Measurements from ENCODE around the gene STPG4.

STPG4 gene

DNA sequence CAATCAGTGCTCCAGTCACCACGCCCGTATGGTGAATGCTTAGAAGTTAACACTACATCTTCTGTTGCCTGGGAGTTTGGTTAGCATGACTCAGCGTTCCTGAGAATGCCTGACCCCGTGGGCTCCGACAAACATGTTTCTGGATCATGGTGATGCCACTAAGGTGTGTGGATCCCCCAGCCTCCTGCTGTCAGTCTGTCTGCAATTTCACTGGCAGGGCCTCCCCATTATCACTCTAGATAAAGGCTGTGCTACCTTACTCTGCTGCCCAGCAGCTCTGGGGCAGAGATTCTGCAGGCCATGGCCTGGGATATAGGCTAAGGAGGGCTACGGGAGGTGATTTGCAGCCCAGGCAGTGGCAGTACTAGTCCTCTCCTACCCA lies 66.0 kb downstream of the STPG4 start:
- Mint-ChIP-seq H3K27ac (ENCODE audit: low read depth) (no peak overlapping the region), H3K36me3 (ENCODE audit: insufficient read depth) (no peaks in the 10 kb centered on the region), H3K27me3 (no peaks in the 10 kb centered on the region), H3K9me3 (no peaks in the 10 kb centered on the region), H3K4me1 (no peaks in the 10 kb centered on the region), H3K4me3 (no peak overlapping the region)
- no peak for ATAC-seq (replicated peaks; ENCODE audit: extremely low read depth, poor library complexity, severe bottlenecking)
- DNase-seq (ENCODE audit: low spot score in 2 of 2) = no peak

DNA sequence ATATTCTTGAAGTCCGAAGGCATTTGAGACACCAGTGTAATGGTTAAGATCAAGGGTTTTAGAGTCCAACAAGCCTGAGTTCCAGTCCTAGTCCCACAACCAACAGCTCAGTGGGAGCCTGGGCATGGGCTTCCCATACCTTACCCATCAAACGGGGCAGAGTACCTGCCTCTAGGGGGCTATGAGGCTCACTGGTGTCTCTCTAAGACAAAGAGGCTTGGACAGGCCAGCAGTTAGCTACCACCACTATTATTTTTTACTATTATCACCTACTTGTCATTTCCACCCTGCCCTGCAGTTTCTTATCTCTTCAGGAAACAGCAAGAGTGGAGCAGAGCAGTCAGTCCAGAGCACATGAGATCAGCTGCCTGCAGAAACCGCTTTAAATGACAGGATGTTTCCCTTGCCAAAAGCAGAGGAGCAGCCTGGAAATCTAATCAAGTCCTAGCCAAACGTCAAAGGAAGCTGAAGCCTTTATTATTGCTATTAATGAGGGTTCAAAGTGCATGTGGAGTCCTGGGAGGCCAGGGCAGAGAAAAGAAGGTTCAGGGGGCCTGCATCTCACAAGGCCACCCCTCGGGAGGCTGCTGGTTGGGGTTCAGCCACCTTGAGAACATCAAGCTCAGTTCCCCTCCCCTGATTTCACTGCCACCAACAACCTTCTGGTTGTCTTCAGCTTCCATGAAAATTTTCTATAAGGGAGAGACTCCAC lies 66.6 kb downstream of the STPG4 start:
- no peak overlapping the region for H3K27ac Mint-ChIP-seq (ENCODE audit: low read depth)
- ATAC-seq (replicated peaks; ENCODE audit: extremely low read depth, poor library complexity, severe bottlenecking) (no peak), DNase-seq (ENCODE audit: low spot score in 2 of 2) (no peak)

DNA sequence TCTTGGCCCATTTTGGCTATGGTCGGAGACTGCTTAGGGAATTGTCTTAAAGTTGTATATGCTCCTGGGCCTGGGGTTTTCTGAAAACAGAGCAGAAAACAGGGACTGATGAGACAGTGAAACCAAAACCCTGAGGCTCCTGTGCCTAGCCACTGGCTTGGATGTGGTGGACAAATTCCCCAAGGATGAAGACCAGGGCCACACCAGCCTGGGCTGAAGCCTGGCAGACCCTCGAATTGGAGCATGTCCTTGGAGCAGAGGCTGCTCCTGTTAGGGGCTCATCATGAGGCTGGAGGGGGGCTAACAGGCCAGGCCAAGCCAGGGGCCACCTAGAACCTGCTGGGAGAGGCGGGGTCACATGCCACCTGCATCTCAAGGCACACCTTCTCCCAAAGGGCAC lies 68.1 kb downstream of the STPG4 start:
- no peak overlapping the region for H3K27ac Mint-ChIP-seq (ENCODE audit: low read depth)
- peaks cover 6% of the 10 kb centered on the region for H3K36me3 Mint-ChIP-seq (ENCODE audit: insufficient read depth)
- no peak for DNase-seq (ENCODE audit: low spot score in 2 of 2)
- H3K4me1 Mint-ChIP-seq = no peaks in the 10 kb centered on the region
- ATAC-seq (replicated peaks; ENCODE audit: extremely low read depth, poor library complexity, severe bottlenecking) = no peak
- H3K9me3 Mint-ChIP-seq = no peaks in the 10 kb centered on the region
- no peaks in the 10 kb centered on the region for H3K27me3 Mint-ChIP-seq
- H3K4me3 Mint-ChIP-seq = no peak overlapping the region

More for the DNA sequence above, 66.6 kb downstream of the STPG4 start:
- Mint-ChIP-seq H3K4me3 (no peak overlapping the region), H3K4me1 (no peaks in the 10 kb centered on the region), H3K36me3 (ENCODE audit: insufficient read depth) (peaks cover 3% of the 10 kb centered on the region), H3K9me3 (no peaks in the 10 kb centered on the region), H3K27me3 (no peaks in the 10 kb centered on the region)

DNA sequence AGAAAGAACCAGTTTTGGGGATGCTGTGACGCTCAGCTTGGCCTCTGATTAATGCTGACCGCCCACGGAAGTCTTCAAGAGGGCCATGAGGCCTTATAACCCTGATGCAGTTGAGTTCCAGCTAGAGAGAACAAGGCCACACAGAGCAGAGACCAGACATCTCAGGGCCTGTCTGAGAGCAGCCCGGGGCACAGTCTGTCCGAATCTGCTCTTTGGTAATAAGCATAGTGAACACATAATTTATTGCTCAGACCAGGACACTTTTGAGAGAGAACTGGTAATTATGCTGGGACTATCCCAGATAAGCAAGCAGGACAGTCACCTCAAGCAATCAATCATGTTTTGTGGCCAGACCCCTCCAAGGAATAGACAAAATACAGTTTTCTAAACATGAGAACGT lies 68.5 kb downstream of the STPG4 start:
- H3K27me3 Mint-ChIP-seq = no peaks in the 10 kb centered on the region
- no peak overlapping the region for H3K4me3 Mint-ChIP-seq
- no peak for ATAC-seq (replicated peaks; ENCODE audit: extremely low read depth, poor library complexity, severe bottlenecking)
- no peaks in the 10 kb centered on the region for H3K9me3 Mint-ChIP-seq
- H3K27ac Mint-ChIP-seq (ENCODE audit: low read depth) = no peak overlapping the region
- no peak for DNase-seq (ENCODE audit: low spot score in 2 of 2)
- peaks cover 6% of the 10 kb centered on the region for H3K36me3 Mint-ChIP-seq (ENCODE audit: insufficient read depth)
- H3K4me1 Mint-ChIP-seq = no peaks in the 10 kb centered on the region

DNA sequence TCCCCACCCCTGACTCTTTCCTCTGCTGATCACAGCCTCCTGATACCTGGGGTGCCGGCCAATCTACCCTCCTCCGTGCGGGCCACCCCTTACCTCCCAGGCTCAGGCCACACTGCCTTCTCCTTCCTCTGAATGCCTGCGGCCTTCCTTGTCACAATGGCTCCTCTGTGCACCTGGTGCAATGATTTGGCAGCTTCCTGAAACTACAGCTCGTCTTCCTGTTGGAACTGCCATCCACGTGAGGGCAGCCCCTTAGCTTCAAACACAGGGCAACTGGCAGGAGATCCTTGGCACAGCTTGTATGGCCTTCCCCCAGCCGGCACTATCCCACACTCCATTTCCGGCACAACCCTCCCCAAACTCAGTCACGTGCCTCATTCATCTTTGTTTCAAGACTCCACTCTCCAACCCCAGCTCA lies 69.0 kb downstream of the STPG4 start:
- Mint-ChIP-seq H3K36me3 (ENCODE audit: insufficient read depth) (peaks cover 6% of the 10 kb centered on the region), H3K27ac (ENCODE audit: low read depth) (no peak overlapping the region), H3K4me1 (no peaks in the 10 kb centered on the region), H3K27me3 (no peaks in the 10 kb centered on the region), H3K9me3 (no peaks in the 10 kb centered on the region), H3K4me3 (no peak overlapping the region)
- ATAC-seq (replicated peaks; ENCODE audit: extremely low read depth, poor library complexity, severe bottlenecking) (no peak), DNase-seq (ENCODE audit: low spot score in 2 of 2) (no peak)

DNA sequence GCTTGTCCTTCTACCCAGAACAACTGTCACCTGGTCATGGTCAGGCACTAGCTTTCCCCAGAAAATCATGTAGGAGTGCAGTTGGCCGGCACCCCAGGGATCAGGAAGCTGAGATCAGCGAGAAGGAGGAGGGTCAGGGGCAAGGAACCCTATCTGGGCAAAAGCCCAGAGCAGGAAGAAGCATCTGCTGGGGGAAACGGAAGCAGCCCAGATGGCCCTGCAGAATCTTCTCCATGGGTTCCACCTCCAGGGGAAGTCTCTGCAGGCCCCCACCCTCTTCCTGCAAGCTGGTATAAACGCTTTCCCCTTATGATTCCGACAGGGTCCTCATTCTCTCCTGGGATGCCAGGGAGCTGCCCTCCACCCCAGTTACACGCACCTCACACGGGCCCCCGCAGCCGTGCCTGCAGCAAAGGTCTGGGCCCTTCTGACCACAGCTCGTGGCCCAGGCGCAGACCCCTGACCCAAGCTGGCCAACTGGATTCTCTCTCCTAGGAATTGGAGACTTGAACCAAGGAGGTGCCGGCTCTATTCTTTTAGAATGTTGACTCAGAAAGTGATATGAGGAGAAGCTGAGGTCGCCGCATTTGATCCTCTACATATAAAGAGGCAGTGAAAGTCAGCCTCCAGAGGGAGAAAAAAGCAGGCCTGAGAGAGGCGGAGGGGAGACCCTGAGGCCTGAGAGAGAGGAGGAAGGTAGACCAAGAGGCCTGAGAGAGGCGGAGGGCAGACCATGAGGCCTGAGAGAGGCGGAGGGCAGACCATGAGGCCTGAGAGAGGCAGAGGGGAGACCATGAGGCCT lies 71.0 kb downstream of the STPG4 start:
- no peaks in the 10 kb centered on the region for H3K9me3 Mint-ChIP-seq
- H3K27ac Mint-ChIP-seq (ENCODE audit: low read depth) = peak overlapping the region; percentile 33
- DNase-seq (ENCODE audit: low spot score in 2 of 2) = no peak
- H3K4me3 Mint-ChIP-seq = no peak overlapping the region
- H3K36me3 Mint-ChIP-seq (ENCODE audit: insufficient read depth) = peaks cover 7% of the 10 kb centered on the region
- ATAC-seq (replicated peaks; ENCODE audit: extremely low read depth, poor library complexity, severe bottlenecking) = no peak
- no peaks in the 10 kb centered on the region for H3K27me3 Mint-ChIP-seq
- H3K4me1 Mint-ChIP-seq = no peaks in the 10 kb centered on the region

DNA sequence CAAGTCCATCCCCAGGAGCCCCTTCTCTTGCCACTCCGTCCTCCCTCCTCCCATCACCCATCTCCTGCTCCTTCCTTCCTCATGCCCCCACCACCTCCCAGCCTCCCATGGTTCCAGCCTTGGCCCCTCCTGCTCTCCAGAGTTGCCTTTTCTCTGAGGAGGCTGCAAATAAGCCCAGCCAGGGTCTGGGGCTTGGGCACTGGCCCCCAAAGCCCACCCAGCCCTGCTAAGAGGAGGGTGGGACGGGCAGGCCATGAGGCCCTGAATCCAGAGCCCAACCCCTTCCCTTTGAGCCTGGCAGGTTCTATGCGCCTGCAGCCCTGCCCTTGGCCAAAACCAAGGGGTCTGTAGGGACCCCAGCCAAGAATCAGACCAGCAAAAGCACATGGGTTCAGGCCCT lies 71.6 kb downstream of the STPG4 start:
- no peaks in the 10 kb centered on the region for H3K4me1 Mint-ChIP-seq

DNA sequence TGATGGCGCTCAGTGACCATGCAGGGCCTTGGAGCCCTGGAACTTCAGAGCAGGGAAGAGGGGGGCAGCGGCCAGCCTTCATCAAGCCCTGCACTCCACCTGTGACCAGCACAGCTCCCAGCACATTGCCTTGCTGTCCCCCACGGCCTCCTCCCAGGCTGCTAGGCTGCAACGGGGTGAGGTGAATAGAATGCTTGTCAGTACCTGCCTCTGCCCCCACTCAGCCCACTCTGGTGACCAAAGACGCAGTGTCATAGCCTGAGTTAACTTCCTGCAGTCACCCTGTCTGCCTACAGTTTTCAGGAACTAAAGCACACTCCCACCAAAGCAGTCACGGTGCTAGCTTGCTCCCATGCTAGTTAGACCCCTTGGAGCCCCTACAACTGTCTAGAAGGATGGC lies 72.1 kb downstream of the STPG4 start:
- no peak overlapping the region for H3K27ac Mint-ChIP-seq (ENCODE audit: low read depth)
- H3K36me3 Mint-ChIP-seq (ENCODE audit: insufficient read depth) = peaks cover 7% of the 10 kb centered on the region
- H3K4me3 Mint-ChIP-seq = no peak overlapping the region
- ATAC-seq (replicated peaks; ENCODE audit: extremely low read depth, poor library complexity, severe bottlenecking) (no peak), DNase-seq (ENCODE audit: low spot score in 2 of 2) (no peak)
- no peaks in the 10 kb centered on the region for H3K27me3 Mint-ChIP-seq
- no peaks in the 10 kb centered on the region for H3K9me3 Mint-ChIP-seq
- no peaks in the 10 kb centered on the region for H3K4me1 Mint-ChIP-seq

More for the DNA sequence above, 71.6 kb downstream of the STPG4 start:
- Mint-ChIP-seq H3K27ac (ENCODE audit: low read depth) (no peak overlapping the region), H3K9me3 (no peaks in the 10 kb centered on the region), H3K27me3 (no peaks in the 10 kb centered on the region), H3K4me3 (no peak overlapping the region), H3K36me3 (ENCODE audit: insufficient read depth) (peaks cover 7% of the 10 kb centered on the region)
- DNase-seq (ENCODE audit: low spot score in 2 of 2) = no peak
- ATAC-seq (replicated peaks; ENCODE audit: extremely low read depth, poor library complexity, severe bottlenecking) = no peak

DNA sequence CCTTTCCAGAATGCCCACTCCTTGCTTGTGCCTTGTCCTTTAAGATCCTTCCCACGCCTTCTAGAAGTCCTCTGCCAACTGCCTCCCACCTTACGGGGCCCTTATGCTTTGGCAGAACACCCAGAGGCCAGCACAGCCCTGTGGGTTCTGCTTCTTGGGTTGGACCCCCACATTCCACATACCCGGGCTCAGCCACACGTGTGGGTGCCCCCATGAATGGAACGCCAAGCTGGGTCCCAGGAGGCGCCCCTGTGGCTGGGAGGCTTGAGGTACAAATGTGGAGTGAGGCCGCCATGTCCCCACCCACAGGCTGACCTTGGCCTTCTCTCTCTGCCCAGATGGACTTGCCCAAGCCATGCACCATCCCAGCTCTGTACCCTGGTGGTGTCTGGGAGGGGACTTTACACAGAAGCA lies 74.2 kb downstream of the STPG4 start:
- no peaks in the 10 kb centered on the region for H3K9me3 Mint-ChIP-seq
- H3K27me3 Mint-ChIP-seq = no peaks in the 10 kb centered on the region
- peaks cover 9% of the 10 kb centered on the region for H3K36me3 Mint-ChIP-seq (ENCODE audit: insufficient read depth)
- ATAC-seq (replicated peaks; ENCODE audit: extremely low read depth, poor library complexity, severe bottlenecking) (no peak), DNase-seq (ENCODE audit: low spot score in 2 of 2) (no peak)
- no peaks in the 10 kb centered on the region for H3K4me1 Mint-ChIP-seq
- H3K27ac Mint-ChIP-seq (ENCODE audit: low read depth) = no peak overlapping the region
- peak overlapping the region; percentile 26 for H3K4me3 Mint-ChIP-seq

DNA sequence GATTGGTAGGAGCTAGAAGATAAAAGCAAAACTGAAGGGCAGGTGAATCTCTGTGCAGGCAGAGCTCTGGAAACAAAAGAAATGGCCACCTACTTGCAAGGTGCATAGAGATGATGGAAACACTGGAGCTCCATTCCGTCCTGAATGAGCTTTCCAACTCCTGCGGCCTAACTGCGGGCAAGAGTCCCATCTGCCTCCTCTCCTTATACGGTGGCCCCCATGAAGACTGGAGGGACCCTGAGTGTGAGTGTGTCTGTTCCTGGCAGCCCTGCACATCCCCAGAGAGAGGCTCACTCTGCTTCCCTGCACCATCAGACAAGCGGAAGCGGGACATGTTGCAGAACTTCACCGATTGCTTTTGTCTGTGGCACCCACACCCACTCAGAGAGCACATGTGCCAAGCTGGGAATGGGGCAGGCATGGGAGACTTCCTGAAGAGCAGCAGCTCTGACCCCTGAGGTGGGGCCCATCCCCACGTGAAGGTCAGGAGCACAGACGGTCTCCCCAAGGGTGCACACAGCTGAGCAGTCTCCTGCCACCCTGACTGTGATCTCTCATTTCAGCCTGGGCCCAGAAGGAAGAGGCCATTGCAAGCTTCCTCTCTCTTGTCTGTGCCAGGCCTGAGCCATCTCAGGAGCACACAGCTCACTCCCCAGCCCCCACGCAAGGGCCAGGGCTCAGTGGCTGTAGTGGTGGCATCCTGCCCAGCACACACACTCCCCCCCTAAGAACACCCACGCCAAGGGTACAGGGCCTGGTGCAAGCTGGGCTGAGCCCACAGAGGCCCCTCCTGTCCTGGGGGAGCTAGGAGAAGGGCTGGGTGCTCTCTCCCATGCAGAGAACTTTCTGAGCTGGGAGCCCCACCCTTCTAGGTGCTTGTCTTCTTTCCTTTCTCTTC lies 75.3 kb downstream of the STPG4 start:
- Mint-ChIP-seq H3K4me1 (no peaks in the 10 kb centered on the region), H3K36me3 (ENCODE audit: insufficient read depth) (peaks cover 14% of the 10 kb centered on the region), H3K27ac (ENCODE audit: low read depth) (peak overlapping the region; percentile 49), H3K27me3 (no peaks in the 10 kb centered on the region), H3K4me3 (no peak overlapping the region), H3K9me3 (no peaks in the 10 kb centered on the region)
- ATAC-seq (replicated peaks; ENCODE audit: extremely low read depth, poor library complexity, severe bottlenecking) (no peak), DNase-seq (ENCODE audit: low spot score in 2 of 2) (no peak)

DNA sequence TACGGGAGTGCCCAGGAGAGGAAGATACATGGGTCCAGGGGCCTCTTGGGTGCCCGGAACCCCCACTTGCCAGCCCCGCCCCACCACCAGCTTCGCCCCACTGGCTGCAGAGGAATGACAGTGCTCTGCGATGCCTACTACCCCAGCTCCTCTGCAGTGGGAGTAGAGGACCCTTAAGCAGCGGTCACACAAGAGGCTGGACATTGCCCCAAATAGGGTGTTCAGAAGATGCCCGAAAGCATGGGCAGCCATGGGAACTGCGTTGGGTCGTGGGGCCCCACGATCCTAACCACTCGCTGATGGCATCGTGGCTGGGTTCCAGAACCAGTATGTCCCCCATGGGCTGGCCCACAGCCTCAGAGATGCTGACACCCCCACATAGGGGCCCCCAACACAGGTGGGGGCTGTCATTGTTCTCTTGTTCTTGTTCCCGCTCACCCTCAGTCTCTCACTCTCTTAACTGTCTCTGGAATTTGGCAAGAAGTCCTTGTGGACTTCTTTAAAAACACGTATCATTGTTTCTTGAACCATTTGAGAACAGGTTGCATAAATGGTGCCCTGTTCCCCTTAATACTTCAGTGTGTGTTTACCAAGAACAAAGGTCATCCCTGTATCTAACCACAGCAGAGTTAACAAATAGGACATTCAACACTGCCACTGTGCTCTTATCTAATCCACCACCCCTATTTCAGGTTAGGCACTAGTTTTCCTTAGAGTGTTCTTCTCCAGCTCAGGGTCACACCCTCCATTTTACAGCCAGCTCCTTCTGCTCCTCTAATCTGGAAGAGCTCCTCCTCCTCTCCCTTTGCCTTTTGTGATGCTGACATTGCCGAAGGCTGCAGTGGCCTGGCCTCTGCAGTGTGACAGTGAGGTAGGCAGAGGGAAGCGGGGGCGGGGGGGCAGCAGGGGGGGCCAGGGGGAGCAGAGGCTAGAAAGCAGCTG lies 76.3 kb downstream of the STPG4 start:
- Mint-ChIP-seq H3K36me3 (ENCODE audit: insufficient read depth) (peaks cover 17% of the 10 kb centered on the region), H3K4me3 (no peak overlapping the region), H3K27ac (ENCODE audit: low read depth) (no peak overlapping the region), H3K27me3 (no peaks in the 10 kb centered on the region), H3K9me3 (no peaks in the 10 kb centered on the region), H3K4me1 (no peaks in the 10 kb centered on the region)
- no peak for DNase-seq (ENCODE audit: low spot score in 2 of 2)
- ATAC-seq (replicated peaks; ENCODE audit: extremely low read depth, poor library complexity, severe bottlenecking) = no peak
